GM18867 (cell line): Measurements from ENCODE around the gene CFAP74.

Source experiments
- ATAC-seq: cut with Tn5 transposase; IDR thresholded peaks from one replicate; pipeline ENCODE4 v1.9.1; 2021; ENCODE audit warnings: mild to moderate bottlenecking, moderate library complexity; ENCODE audit not compliant: unreplicated experiment

CFAP74 gene

GRCh38 chr1:2003541-2004131 lies at the start of gene CFAP74:
Gene CFAP74 (minus strand): TSS chr1:2003786. CDS start chr1:1990956, 12,830 bp downstream.
- ATAC-seq: no peak

- no peak for ATAC-seq
Measured at GRCh38 chr1:2053217-2053616, 49.6 kb upstream of the CFAP74 start.

GRCh38 chr1:2052756-2053155 lies 49.2 kb upstream of the CFAP74 start:
- no peak for ATAC-seq

GRCh38 chr1:2052054-2052679 lies 48.6 kb upstream of the CFAP74 start:
- ATAC-seq: no peak

GRCh38 chr1:2050793-2051682 lies 47.5 kb upstream of the CFAP74 start:
- no peak for ATAC-seq

GRCh38 chr1:2050461-2050792 lies 46.8 kb upstream of the CFAP74 start:
- no peak for ATAC-seq

- peak; percentile 86 for ATAC-seq
Measured at GRCh38 chr1:2049718-2050431, 46.3 kb upstream of the CFAP74 start, which contains the start of gene PRKCZ. Gene PRKCZ (plus strand): TSS chr1:2050411. CDS start chr1:2050631, 220 bp downstream.

GRCh38 chr1:2049225-2049717 lies 45.7 kb upstream of the CFAP74 start:
- no peak for ATAC-seq

- ATAC-seq: no peak
Measured at GRCh38 chr1:2047749-2048729, 44.5 kb upstream of the CFAP74 start.

- ATAC-seq: no peak
Measured at GRCh38 chr1:2046953-2047748, 43.6 kb upstream of the CFAP74 start.

GRCh38 chr1:2046174-2046917 lies 42.8 kb upstream of the CFAP74 start:
- ATAC-seq: no peak

- ATAC-seq: no peak
Measured at GRCh38 chr1:2045468-2046173, 42.0 kb upstream of the CFAP74 start.

GRCh38 chr1:2044510-2045319 lies 41.1 kb upstream of the CFAP74 start:
- no peak for ATAC-seq

GRCh38 chr1:2043886-2044285 lies 40.3 kb upstream of the CFAP74 start:
- no peak for ATAC-seq

GRCh38 chr1:2042830-2043773 lies 39.5 kb upstream of the CFAP74 start:
- no peak for ATAC-seq

GRCh38 chr1:2041887-2042286 lies 38.3 kb upstream of the CFAP74 start:
- no peak for ATAC-seq
